Smooth muscle cell of trachea (primary cell): ENCODE measurements around the gene MAP2. TPM values are rescaled to one million over a fixed set of nuclear protein-coding genes. Genes with fewer than 3 reads are reported as not detected.

Source experiments
- total RNA-seq: library from RNA; depleted of rRNA; stranded (reverse); fragments of >200 nt; gene quantifications from 2 replicates; pipeline ENCODE4 v1.2.1, GENCODE V29; 2014

MAP2 gene, protein sequence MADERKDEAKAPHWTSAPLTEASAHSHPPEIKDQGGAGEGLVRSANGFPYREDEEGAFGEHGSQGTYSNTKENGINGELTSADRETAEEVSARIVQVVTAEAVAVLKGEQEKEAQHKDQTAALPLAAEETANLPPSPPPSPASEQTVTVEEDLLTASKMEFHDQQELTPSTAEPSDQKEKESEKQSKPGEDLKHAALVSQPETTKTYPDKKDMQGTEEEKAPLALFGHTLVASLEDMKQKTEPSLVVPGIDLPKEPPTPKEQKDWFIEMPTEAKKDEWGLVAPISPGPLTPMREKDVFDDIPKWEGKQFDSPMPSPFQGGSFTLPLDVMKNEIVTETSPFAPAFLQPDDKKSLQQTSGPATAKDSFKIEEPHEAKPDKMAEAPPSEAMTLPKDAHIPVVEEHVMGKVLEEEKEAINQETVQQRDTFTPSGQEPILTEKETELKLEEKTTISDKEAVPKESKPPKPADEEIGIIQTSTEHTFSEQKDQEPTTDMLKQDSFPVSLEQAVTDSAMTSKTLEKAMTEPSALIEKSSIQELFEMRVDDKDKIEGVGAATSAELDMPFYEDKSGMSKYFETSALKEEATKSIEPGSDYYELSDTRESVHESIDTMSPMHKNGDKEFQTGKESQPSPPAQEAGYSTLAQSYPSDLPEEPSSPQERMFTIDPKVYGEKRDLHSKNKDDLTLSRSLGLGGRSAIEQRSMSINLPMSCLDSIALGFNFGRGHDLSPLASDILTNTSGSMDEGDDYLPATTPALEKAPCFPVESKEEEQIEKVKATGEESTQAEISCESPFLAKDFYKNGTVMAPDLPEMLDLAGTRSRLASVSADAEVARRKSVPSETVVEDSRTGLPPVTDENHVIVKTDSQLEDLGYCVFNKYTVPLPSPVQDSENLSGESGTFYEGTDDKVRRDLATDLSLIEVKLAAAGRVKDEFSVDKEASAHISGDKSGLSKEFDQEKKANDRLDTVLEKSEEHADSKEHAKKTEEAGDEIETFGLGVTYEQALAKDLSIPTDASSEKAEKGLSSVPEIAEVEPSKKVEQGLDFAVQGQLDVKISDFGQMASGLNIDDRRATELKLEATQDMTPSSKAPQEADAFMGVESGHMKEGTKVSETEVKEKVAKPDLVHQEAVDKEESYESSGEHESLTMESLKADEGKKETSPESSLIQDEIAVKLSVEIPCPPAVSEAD (N-terminal part only)
- 9.4 and 12.8 TPM in 2 replicates for total RNA-seq

DNA sequence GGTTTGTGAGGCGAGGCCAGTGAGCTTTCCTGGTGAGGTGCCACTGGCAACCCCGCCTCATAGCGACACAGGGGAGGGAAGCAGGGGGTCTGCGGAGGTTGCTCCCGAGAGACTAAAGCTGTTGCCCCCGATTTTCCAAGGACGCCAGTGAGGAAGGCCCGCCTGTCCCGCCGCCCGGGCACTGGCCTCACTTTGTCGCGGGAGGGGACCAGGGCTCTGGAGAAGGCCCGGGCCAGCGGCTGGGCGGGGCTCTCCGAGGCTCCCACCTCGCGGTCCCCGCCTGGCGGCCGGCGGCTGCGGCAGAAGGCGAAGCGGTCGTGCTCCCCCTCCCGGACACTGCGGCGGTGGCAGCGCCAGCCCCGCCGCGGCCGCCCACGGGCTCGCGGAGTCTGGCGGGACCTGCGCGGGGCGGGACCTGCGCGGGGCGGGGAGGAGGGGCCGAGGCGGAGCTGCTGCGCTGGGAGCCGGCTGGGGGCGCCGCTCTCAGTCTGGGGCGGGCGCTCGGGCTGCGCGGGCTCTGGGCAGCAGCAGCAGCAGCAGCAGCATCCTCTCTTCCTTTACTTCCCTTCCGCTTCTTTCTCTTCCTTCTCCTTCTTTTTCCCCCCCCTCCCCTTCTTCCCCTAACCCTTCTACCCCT, at the start of gene MAP2:
Gene MAP2, plus strand, starts transcription at position 486 of the 637 bp plus-strand sequence. CDS start 229,124 bp downstream, outside the sequence.

DNA sequence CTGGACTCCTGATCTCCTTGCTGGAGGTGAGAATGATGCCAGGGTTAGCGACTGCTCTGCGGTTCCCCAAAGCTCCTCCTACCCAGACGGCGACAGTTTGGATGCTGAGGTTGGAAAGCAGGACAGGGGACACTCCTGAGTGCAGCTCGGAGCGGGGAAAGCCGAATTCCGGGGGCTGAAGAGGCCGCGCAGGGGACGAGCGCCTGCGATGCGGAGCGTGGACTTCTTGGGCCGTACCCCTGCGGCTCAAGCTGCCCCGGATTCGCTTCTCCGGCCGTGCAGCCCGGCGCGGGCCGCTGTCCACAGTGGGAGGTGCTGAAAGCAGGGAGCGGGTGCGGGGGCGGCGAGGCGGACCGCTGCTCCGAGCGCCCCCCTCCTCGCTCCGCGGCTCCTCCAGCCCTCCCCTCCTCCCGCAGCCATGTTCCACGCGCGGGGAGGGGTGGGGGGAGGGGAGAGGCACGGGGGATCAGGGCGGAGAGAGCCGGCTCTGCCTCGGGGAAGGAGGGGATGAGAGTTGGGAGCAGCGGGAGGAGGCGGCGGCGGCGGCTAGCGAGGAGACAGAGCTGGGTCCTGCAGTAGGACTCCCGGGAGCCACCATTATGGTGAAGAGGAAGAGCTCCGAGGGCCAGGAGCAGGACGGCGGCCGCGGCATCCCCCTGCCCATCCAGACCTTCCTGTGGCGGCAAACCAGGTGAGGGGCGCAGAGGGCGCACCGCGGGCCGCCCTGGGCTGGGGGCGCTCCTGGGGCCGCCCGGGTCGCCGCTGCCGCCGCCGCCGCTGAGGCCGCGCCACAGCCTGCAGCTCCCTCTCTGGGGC, 347.8 kb downstream of the MAP2 start, which contains the start of gene UNC80:
Gene UNC80, plus strand, starts transcription at position 359 of the 816 bp plus-strand sequence. Its CDS starts 241 bp downstream, at position 600.

